ENCODE results near the gene HSD11B1L. TPM values are rescaled to one million over a fixed set of nuclear protein-coding genes. Genes with fewer than 3 reads are reported as not detected.

HSD11B1L gene
- total RNA-seq, 3 donors from 2014 or later (not counting 1 experiment from before 2014, with no cell fraction given), result 1.1 to 3.7 (median 3.0) TPM

GRCh38 chr19:5672708-5673459, 7.9 kb upstream of the HSD11B1L start:
- Mint-ChIP-seq H3K9me3 (peaks cover 0 to 4% of the 10 kb centered on the region in 2 donors), H3K4me3 (no peak overlapping the region), H3K36me3 (no peaks in the 10 kb centered on the region), H3K27me3 (ENCODE audit: low read depth in 2 of 2) (no peaks in the 10 kb centered on the region), H3K27ac (peak overlapping the region; percentile 49 to 56), H3K4me1 (peaks cover 0 to 3% of the 10 kb centered on the region in 2 donors)
- DNase-seq, result no peak
- H3K36me3 ChIP-seq (ENCODE audit: control insufficient read depth, insufficient read depth, low read length), result peaks cover 14% of the 10 kb centered on the region
- H3K27me3 ChIP-seq (ENCODE audit: control insufficient read depth, insufficient read depth, low read length), result no peaks in the 10 kb centered on the region
- no peaks in the 10 kb centered on the region for H3K4me1 ChIP-seq (ENCODE audit: control insufficient read depth, insufficient read depth, low read length)
- intact Hi-C loops (cut with micrococcal nuclease), result no loop called here
- 96% methylated on average over 13 of the region's 13 CpGs for WGBS (ENCODE audit: insufficient coverage)
- TF ChIP-seq, protein P1, sequence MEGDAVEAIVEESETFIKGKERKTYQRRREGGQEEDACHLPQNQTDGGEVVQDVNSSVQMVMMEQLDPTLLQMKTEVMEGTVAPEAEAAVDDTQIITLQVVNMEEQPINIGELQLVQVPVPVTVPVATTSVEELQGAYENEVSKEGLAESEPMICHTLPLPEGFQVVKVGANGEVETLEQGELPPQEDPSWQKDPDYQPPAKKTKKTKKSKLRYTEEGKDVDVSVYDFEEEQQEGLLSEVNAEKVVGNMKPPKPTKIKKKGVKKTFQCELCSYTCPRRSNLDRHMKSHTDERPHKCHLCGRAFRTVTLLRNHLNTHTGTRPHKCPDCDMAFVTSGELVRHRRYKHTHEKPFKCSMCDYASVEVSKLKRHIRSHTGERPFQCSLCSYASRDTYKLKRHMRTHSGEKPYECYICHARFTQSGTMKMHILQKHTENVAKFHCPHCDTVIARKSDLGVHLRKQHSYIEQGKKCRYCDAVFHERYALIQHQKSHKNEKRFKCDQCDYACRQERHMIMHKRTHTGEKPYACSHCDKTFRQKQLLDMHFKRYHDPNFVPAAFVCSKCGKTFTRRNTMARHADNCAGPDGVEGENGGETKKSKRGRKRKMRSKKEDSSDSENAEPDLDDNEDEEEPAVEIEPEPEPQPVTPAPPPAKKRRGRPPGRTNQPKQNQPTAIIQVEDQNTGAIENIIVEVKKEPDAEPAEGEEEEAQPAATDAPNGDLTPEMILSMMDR (IDR thresholded peaks at IDR 0.05), result no peak
- H3K4me3 ChIP-seq (ENCODE audit: low read length), result no peak overlapping the region
- H3K27ac ChIP-seq (ENCODE audit: low read length), result no peak overlapping the region
- no peaks in the 10 kb centered on the region for H3K9me3 ChIP-seq (ENCODE audit: control insufficient read depth, insufficient read depth, low read length)
- no peak for ATAC-seq

DNA sequence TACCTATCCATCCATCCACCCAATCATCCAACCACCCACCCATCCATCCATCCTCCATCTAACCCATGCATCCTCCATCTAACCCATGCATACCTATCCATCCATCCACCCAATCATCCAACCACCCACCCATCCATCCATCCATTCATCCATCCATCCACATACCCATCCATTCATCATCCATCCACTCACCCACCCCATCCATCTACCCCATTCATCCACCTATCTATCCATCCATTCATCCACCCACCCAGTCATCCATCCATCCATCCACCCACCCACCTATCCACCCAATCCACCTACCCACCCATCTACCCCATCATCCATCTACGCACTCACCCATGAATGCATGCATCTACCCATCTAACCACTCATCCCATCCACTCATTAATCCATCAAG, 7.1 kb upstream of the HSD11B1L start:
- H3K4me1 Mint-ChIP-seq, result peaks cover 0 to 3% of the 10 kb centered on the region in 2 donors
- ATAC-seq (no peak), DNase-seq (no peak)
- Histone ChIP-seq H3K36me3 (ENCODE audit: control insufficient read depth, insufficient read depth, low read length) (peaks cover 12% of the 10 kb centered on the region), H3K27ac (ENCODE audit: low read length) (no peak overlapping the region), H3K27me3 (ENCODE audit: control insufficient read depth, insufficient read depth, low read length) (no peaks in the 10 kb centered on the region), H3K4me3 (ENCODE audit: low read length) (no peak overlapping the region), H3K9me3 (ENCODE audit: control insufficient read depth, insufficient read depth, low read length) (no peaks in the 10 kb centered on the region), H3K4me1 (ENCODE audit: control insufficient read depth, insufficient read depth, low read length) (no peaks in the 10 kb centered on the region)
- intact Hi-C loops (cut with micrococcal nuclease), result no loop called here
- H3K4me3 Mint-ChIP-seq, result no peak overlapping the region
- TF ChIP-seq, protein P1 (IDR thresholded peaks at IDR 0.05), result no peak
- H3K27me3 Mint-ChIP-seq (ENCODE audit: low read depth in 2 of 2), result no peaks in the 10 kb centered on the region
- peaks cover 0 to 4% of the 10 kb centered on the region in 2 donors for H3K9me3 Mint-ChIP-seq
- H3K36me3 Mint-ChIP-seq, result no peaks in the 10 kb centered on the region
- H3K27ac Mint-ChIP-seq, result no peak overlapping the region
- 100% methylated on average over 1 of the region's 1 CpG for WGBS (ENCODE audit: insufficient coverage)

- DNase-seq, result no peak
- Histone ChIP-seq H3K36me3 (ENCODE audit: control insufficient read depth, insufficient read depth, low read length) (peaks cover 3% of the 10 kb centered on the region), H3K27ac (ENCODE audit: low read length) (no peak overlapping the region), H3K27me3 (ENCODE audit: control insufficient read depth, insufficient read depth, low read length) (no peaks in the 10 kb centered on the region), H3K9me3 (ENCODE audit: control insufficient read depth, insufficient read depth, low read length) (no peaks in the 10 kb centered on the region), H3K4me1 (ENCODE audit: control insufficient read depth, insufficient read depth, low read length) (peaks cover 7% of the 10 kb centered on the region), H3K4me3 (ENCODE audit: low read length) (no peak overlapping the region)
- no peak overlapping the region for H3K4me3 Mint-ChIP-seq
- ATAC-seq, result no peak
- no peaks in the 10 kb centered on the region for H3K36me3 Mint-ChIP-seq
- intact Hi-C loops (cut with micrococcal nuclease), result no loop called here
- no peak overlapping the region for H3K27ac Mint-ChIP-seq
- no peaks in the 10 kb centered on the region for H3K27me3 Mint-ChIP-seq (ENCODE audit: low read depth in 2 of 2)
- H3K4me1 Mint-ChIP-seq, result peaks cover 5 to 12% of the 10 kb centered on the region in 2 donors
- TF ChIP-seq, protein P1 (IDR thresholded peaks at IDR 0.05), result no peak
- peaks cover 0 to 4% of the 10 kb centered on the region in 2 donors for H3K9me3 Mint-ChIP-seq
- WGBS (ENCODE audit: insufficient coverage), result 96% methylated on average over 5 of the region's 5 CpGs
Measured at GRCh38 chr19:5674714-5675113, 6.1 kb upstream of the HSD11B1L start.

Data from natural killer cell (primary cell).